ENCODE results near the gene ISCU.
A peak's percentile ranks its signal among the peaks of the same experiment; 100 is the strongest.

ISCU gene

DNA sequence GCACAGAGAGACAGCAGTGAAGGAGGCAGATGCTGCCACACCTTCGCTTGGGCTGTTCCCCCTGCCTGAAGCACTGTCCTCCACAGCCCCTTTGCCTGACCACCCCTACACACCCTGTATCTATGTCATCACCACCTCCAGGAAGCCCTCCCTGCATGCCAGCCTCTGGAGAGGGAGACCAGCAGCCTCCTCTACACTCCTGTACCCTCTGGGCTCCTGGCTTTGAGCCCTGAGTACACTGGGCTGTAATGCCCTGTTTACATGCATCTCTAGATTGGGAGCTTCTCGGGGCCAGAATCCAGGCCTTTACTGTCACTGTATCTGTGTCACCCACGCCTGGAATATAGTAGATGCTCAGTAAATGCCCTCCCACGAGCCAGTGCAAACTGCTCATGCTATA is 41.3 kb downstream of the ISCU start:
- no peak for DNase-seq (ENCODE audit: low read depth)

DNA sequence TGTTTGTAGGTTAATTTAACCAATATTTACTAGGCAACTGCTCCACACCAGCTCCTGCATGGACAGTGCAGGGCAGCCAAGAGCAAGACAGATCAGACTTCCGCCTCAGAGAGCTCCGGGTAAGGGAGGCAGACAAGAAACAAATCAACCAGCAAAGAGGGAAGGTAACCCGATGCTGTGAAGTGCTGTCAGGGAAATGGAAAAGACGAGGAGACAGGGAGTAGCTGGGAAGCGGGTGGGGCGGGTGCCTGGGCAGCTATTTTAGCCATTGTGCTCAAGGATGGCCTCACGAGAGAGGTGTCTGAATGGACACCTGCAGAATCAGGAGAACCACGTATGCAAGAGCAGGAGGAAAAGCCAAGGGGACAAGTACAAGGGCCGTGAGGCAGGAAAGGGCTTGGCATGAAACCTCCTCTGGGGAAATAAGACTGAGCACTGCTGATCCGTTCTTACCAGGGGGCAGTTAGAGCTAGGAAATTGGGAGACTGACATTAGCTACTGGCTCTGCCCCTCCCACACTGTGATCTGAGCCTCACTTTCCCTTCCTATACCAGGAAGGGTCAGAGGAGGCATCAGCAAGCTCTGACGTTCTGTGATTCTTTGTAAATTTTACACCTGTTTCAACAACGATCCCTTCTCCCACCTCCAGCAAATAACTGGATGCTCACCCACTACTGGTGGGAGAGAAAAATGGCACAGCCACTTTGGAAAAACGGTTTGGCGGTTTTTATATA is 42.0 kb downstream of the ISCU start:
- DNase-seq (ENCODE audit: low read depth) = no peak

DNA sequence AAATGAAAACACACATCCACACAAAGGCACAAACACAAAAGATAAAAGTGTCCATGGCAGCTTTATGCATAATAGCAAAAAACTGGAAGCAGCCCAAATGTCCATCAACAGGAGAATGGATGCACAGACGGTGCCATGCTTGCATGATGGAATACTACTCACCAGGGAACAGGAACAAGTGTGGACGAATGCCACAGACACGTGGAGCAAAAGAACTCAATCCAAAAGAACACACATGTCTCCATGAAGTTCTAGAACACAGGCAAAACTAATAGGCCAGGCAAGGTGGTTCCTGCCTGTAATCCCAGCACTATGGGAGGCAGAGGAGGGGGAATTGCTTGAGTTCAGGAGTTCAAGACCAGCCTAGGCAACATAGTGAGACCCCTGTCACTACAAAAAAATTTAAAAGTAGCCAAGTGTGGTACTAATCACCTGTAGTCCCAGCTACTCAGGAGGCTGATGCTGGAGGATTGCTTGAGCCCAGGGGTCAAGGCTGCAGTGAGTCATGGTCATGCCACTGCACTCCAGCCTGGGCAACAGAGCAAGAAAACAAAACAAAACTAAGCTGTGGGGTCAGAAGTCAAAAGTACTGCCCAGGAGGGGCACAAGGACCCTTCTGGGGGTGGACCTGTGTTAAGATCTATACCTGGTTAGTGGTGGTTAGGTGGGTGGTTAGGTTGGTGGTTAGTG is 42.7 kb downstream of the ISCU start:
- no peak for DNase-seq (ENCODE audit: low read depth)

DNA sequence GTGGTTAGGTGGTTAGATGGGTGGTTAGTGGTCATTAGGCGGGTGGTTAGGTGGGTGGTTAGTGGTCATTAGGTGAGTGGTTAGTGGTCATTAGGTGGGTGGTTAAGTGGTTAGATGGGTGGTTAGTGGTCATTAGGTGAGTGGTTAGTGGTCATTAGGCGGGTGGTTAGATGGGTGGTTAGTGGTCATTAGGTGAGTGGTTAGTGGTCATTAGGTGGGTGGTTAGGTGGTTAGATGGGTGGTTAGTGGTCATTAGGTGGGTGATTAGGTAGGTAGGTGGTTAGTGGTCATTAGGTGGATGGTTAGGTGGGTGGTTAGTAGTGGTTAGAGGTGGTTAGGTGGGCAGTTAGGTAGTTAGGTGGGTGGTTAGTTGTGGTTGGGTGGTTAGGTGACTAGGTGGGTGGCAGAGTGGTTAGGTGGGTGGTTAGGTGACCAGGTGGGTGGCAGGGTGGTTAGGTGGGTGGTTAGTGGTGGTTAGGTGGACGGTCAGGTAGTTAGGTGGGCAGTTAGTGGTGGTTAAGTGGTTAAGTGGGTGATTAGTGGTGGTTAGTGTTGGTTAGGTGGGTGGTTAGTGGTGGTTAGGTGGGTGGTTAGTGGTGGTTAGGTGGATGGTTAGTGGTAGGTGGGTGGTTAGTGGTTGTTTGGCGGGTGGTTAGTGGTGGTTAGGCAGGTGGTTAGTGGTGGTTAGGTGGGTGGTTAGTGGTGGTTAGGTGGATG is 43.5 kb downstream of the ISCU start:
- DNase-seq (ENCODE audit: low read depth) = no peak

DNA sequence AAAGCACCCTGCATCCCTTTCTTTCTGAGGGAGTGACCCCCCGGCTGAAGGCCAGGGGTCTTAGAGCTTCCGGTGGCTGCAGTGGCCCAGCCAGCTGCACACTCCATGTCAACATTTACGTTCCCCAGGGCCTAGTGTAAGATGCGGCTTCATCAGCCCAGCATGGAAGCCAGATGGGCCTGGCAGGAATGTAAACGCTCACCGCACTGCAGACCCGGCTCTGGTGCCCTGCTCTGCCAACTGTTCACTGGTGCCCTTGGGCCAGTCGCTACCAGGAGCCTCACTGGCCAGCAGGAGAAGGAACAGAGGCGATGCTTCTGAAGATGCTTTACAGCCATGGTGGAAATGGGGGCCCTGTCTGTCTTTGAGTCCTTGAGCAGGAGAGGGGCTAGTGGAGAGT is 44.1 kb downstream of the ISCU start:
- DNase-seq (ENCODE audit: low read depth) = no peak

DNA sequence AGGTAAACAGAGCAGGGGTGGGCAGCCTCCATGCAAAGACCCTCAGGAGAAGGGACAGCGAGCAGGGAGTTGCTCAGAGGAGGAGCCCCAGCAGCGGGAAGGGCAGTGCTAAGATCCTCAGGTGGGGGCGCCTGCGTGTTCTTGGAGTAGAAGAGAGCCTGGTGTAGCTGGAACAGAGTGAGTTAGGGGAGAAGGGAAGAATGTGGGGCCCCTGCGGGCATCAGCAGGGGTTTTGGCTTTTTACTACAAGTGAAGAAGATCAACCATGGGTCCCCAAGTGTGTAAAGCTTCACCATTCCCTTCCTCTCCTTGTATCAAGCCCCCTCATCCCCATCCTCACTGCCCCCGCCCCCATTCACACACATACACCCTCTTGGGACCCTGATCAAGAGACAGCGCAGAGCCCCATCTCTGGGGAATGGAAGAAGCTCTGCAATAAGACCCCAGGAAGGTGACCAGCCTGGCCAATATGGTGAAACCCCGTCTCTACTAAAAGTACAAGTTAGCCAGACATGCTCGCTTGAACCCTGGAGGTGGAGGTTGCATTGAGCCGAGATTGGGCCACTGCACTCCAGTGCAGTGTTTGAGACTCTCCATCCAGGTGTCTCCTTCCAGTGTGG is 45.7 kb downstream of the ISCU start:
- no peak for DNase-seq (ENCODE audit: low read depth)

DNA sequence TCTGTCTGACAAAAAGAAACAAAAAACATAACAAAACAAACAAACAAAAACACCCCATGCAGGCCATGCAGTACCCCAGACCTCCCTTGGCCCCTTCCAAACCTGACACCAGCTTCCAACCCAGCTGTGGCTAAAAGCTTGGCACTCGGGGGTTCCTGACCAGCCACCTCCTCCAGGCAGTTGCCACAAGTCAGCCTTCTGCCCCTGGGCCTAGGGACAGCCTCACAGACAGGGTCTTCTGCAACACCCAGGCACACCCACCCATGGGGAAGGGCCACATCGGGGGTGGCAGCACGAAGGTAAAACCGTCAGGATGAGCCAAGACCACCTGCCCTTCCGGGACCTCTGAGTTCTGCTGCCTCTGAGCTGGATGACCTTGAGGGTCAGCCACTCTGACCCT is 46.2 kb downstream of the ISCU start:
- DNase-seq (ENCODE audit: low read depth) = no peak

DNA sequence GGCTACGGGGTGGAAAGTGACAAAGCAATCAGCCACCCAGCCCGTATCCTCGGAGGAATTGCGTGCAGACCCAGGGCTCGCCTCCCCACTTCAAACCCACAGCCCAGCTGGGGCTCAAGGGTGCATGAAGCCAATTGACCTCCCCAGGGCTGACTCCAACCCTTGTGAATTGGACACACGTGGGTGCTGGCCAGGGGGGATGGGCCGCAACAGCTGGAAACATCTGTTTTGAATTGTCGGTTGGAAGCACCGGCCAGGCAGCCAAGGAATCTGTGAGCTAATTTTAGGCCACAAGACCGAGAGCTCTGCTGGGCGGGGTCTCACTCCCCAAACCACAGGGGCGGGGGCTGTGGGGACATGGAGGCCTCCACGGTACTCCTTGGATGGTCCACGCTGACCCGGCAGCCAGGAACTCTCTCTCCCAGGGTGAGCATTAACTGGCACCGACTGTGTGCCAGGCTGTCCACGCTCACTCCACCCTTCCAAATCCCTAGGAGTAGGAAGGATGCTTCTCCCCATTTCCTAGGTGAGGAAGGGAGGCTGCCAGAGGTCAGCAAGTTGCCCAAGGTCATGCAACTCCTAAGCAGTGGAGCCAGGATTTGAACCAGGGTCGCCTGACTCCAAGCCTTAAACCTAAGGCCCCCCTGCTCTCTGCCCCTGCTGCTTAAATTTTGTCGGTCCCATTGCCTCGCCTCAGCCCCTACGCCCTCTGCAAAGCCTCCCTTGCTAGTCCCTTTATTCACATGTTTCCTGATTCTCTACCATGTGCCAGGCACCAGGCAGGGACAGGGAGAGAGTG is 47.3 kb downstream of the ISCU start:
- DNase-seq (ENCODE audit: low read depth) = no peak

DNA sequence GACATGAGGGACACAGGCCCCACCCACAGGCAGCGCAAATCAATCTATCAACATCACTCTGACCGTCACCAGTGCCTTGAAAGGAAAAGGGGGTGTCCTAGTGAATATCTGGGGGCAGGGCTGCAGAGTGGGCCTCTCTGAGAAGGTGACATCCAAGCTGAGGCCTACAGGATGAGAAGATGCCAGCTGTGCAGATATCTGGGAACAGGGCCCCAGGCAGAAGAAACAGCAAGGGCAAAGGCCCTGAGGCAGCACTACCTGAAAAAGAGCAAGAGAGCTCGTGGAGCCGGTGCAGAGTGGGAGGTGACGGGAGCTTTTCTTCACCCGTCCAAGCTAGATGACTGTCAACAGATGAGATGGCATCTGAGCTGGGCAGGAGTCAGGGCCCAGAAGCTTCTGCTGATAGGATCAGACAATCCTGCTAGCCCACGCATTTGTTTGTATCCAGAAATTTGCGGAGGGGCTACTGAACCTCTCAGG is 48.0 kb downstream of the ISCU start:
- DNase-seq (ENCODE audit: low read depth) = no peak

DNA sequence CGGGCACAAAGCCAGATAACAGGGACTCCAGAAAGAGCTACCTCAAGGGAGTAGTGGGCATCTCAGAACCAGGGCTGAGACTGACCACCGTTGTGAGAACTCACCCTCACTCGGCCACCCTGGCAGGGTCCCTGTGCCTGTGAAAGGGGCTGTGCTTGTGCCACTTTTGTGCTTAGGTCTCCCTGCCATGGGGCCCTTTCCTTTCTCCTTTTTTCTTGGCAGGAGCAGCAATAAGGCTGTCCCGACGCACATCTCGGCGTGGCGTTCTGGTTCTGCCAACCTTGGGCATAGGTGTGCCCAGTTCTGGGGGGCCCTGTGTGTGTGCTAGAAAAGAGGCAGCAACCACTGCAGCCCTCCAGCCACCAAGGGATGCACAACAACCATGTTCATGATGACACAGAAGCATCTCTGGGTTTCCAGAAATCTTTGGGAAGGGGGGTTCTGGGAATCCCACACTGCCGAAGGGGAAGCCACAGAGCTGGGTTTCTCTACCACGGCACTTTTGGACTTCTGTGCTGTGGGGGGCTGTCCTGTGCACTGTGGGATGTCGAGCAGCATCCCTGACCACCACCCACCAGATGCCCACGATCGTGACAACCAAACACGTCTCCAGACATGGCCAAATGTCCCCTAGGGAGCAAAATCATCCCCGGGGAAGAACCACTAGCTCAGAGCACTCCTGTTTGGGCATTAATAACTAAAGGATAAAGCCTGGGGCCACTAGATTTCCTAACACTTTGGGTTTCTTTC is 48.6 kb downstream of the ISCU start:
- no peak for DNase-seq (ENCODE audit: low read depth)

DNA sequence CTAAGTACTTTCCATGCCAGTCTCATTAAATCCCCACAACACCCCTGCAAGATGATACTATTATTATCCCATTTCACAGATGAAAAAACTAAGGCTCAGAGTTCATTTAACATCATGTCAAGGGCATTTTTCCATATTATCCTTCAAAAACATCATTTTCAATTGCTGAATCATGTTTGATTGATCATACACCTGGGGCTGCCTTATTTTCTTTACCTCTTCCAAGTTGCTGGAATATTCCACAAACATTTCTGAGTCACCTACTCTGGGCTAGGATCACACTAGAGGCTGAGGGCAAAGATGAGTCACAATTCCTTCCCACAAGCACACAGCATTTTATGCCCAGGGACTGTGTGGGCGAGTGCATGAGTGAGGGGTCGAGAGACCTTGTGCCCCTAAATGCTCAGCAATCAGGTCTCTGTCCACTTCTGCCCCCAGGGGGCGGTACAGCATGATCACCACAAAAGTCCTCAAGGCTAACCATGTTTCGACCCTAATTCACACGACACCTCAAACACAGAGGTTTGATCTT is 49.6 kb downstream of the ISCU start:
- DNase-seq (ENCODE audit: low read depth) = peak; percentile 69

DNA sequence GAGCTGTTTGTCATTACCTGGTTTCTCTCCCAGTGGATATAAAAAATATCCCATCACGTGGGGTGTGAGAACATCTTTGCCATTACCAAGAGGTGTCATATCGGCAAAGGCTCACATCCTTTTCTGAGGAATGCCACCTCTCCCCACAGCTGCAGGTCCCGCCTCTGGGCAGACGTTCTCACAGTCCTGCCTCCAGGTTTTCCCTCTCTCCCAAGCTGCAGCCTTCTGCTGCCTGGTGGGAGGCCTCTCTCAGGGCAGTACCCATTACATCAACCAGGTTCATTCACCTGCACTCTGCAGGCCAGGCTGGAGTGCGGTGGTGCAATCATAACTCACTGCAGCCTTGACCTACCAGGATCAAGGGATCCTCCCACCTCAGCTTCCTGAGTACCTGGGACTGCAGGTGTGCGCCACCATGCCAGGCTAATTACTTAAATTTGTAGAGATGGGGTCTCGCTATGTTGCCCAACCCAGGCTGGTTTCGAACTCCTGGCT is 50.4 kb downstream of the ISCU start:
- no peak for DNase-seq (ENCODE audit: low read depth)

DNA sequence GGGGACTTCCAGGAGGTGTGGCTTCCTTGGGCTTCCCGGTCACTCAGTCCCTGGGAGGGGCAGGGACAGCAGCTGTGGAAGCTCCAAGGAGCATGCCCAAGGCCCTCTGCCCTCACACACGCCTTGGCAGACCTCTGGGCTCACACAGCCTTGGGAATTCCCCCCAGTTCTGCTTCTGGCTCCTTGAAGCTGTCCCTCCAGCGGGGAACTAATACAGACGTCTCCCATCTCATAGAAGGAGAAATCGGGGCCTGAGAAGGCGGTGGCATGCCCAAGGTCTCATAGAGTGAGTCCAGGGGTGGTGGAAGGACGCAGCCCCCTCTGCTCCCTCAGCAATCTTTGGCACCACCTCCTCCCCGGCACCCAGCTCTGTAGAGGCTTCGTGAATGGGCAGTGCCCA is 51.2 kb downstream of the ISCU start:
- no peak for DNase-seq (ENCODE audit: low read depth)

DNA sequence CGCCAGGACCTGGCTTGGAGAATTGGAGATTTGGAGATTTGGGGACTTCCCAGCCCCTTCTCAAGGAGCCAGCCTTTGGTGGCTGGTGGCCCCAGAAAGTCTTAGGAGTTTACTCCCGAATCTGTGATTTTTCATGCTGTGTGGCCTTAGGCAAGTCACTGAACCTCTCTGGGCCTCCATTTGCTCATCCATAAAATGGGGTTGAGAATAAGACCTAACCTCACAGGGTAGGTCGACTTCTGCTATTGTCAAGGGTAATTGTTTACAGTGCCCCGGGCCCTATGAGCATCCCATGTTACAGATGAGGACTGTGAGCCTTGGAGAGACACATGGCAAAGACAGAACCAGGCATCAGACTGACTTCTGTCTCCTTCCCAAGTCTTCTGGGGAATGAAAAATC is 51.6 kb downstream of the ISCU start:
- no peak for DNase-seq (ENCODE audit: low read depth)

DNA sequence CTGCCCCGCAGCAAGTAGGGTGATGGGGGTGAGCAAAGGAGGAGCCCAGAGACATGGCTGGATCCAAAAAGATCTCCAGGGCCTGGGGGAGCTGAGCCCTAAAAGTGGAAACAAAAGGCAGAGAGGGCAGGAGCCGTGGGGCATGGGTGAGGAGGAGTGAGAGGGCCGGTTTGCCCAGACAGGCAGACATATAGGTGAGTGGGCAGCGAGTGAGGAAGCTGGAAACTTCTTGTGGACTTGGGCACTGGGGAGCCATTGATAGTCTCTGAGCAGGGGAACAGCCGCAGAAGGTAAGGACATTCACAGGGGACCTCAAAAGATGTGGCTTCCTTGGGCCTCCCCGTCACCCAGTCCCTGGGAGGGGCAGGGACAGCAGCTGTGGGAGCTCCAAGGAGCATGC is 52.2 kb downstream of the ISCU start:
- DNase-seq (ENCODE audit: low read depth) = no peak

DNA sequence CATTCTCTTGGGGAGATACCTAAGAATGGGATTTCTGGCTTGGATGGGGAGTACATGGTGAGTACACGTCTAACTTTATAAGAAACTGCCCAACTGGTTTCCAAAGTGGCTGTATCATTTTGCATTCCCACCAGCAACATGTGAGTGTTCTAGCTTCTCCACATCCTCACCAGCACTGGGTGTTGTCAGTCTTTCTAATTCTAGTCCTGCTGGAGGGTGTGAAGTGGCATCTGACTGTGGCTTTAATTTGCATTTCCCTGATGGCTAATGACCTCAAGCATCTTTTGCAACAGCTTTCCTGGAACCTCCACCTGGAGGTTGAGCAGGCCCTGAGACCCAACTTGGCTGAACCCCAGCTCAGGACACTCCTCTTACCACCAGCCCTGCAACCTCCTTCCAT is 53.5 kb downstream of the ISCU start:
- DNase-seq (ENCODE audit: low read depth) = no peak

DNA sequence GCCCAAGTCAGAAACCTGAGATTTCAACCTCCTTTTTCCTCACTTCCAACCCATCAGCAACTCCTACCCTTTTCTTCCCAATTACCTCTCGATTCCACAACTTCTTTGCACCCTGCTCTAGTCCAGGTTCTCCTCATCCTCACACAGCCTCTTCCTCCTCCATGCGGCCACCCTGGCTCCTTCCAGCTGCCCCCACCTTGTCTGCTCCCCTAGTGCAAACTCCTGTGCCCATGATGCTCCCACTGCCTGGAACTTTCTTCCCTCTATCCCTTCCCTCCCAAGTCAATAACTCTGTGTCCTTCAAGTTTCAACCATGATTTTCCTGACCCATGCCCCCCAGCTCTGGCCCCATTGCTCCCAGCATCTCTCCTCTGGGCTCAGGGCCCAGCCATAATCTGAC is 54.0 kb downstream of the ISCU start:
- DNase-seq (ENCODE audit: low read depth) = no peak

DNA sequence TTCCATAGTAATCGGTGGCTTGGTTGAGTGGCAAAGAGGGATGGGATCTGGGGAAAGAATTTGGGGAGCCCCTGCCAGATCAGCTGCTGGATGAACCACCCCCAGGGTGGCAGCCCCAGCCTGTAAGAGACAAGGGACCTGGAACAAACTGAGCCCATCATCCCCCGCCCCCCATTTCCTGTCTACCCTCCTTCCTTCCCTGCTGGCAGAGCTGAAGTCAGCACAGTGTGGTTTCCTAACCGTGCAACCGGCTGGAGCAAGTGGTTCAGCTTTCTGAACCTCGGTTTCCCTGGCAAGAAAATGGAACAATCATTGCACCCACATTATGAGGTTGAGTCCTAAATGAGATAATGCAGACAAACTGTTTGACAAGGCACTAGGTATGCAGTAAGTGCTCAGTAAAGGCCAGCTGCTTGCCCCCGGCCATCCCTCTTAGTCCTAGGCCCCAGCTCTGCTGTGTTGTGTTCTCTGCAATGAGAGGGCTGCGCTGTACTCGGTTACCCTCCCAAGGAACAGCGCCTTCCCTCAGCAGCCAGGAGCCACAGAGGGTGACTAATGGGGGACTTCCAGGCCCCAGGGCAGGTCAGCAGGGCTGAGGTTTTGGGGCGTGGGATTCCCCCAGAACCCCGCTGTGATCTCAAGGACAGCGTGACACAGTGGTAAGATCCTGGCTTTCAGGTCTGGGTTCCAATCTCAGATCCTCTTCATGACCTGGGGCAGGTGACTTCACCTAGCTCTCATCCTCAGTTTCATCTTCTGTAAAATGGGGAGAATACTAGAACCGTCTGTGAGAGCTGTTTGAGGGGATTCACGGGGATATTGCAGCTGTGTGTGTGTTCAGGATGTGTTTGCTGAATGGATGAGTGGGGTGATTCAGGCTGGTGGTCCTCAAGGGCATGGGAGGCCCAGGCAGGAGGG is 54.8 kb downstream of the ISCU start:
- no peak for DNase-seq (ENCODE audit: low read depth)

DNA sequence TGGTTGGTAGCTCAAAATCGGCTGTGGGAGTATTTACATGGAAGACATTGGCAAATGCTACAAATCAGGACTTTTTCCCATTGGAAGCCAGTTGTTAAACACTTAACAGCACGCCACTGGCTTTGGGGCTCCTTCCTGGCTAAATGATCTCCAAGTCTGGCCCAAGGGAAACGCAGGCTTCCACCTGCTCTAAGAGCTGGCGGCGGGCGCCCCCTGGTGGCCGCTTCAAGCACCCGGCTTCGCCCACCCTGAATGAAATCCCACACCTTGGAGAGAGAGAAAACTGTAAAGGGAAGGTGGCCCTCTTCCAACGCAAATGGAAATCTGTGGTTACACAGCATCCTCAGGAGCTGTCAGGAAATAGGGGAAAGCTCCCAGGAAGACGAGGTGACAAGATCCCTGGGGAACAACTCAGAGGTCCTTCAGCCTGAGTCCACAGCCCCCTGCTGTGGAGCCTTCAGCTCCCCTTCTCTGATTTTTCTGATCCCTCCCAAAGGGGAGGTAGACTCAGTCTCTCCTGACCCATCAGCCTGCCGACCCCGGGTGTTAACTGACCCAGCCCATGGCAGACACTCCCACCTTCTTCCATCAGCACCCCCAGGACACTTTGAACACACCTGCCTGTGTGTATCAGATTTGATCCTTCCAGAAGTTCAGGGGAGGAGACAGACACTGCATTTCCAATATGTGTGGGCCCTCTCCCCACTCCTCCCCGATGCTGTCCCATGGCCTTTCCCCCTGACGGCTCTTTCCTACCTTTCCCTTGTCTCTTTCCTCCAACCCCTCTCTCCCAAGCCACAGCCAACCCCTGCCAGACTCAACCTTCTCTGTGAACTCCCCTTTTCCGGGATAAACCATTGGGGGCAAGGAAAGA is 55.9 kb downstream of the ISCU start:
- no peak for DNase-seq (ENCODE audit: low read depth)

Data from HS-5 (cell line).